ENCODE measurements around the gene TSEN2. TPM values are rescaled to one million over a fixed set of nuclear protein-coding genes. Genes with fewer than 3 reads are reported as not detected.

Gene TSEN2
- total and polyA plus RNA-seq, 2 of the 4 experiments (the other 2 are of a cell fraction) = 9.5 to 14.2 TPM

DNA sequence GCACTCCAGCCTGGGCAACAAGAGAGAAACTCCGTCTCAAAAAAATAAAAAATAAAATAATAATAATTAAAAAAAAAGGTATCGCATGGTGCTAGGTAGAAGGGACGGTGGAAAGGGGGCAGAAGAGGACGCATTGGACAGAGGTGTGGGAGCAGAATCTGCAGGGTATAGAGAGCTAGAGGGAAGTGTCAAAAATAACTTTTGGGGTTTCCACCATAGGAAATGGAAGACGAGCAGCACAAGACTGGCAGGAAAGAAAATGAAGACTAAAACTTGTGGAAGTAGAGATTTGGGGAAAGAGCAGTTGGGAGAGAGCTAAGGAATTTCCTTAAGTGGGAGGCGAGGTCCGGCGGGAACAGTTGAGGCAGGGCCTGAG lies 72.0 kb downstream of the TSEN2 start:
- no peak for ATAC-seq (ENCODE audit: low read depth)
- H3K27ac ChIP-seq (ENCODE audit: insufficient read depth, low read length) = peak overlapping the region; percentile 71
- peak overlapping the region; percentile 84 for H3K9ac ChIP-seq (ENCODE audit: low read depth, low read length)
- dilution Hi-C loops (cut with HindIII; ENCODE audit: low sequenced_read_pairs, unreplicated experiment) = no loop called here
- peak overlapping the region; percentile 85 for H3K4me3 ChIP-seq (ENCODE audit: insufficient read depth, low read depth, low read length)
- H2BK5ac ChIP-seq (ENCODE audit: low read depth, low read length, poor library complexity, severe bottlenecking) = peak overlapping the region; percentile 67
- 0 out of 3 replicates have a peak overlapping the region, but pooled peaks have one; percentile 49 for H2BK15ac ChIP-seq (ENCODE audit: low read depth, low read length)
- peak overlapping the region; percentile 80 for H4K91ac ChIP-seq (ENCODE audit: insufficient read depth, low read depth, low read length)
- no peaks in the 10 kb centered on the region for H3K27me3 ChIP-seq (ENCODE audit: control insufficient read depth, insufficient read depth, low read length)
- CTCF ChIA-PET = no interaction called here
- peak overlapping the region; percentile 73 for H3K4ac ChIP-seq (ENCODE audit: low read depth, low read length)
- H3K79me1 ChIP-seq (ENCODE audit: low read depth in 1 of 2, low read length in 2 of 2) = peaks cover 3 to 37% of the 10 kb centered on the region in 2 experiments; a peak in 2 of 4 replicates
- 0 out of 2 replicates have a peak overlapping the region, but pooled peaks have one; percentile 35 for H3K18ac ChIP-seq (ENCODE audit: low read depth, low read length)
- peaks cover 11% of the 10 kb centered on the region for H3K9me1 ChIP-seq (ENCODE audit: insufficient read depth, low read length)
- peak overlapping the region; percentile 80 for H3K14ac ChIP-seq (replicated peaks; ENCODE audit: low read depth, low read length)
- TF ChIP-seq, protein P1, sequence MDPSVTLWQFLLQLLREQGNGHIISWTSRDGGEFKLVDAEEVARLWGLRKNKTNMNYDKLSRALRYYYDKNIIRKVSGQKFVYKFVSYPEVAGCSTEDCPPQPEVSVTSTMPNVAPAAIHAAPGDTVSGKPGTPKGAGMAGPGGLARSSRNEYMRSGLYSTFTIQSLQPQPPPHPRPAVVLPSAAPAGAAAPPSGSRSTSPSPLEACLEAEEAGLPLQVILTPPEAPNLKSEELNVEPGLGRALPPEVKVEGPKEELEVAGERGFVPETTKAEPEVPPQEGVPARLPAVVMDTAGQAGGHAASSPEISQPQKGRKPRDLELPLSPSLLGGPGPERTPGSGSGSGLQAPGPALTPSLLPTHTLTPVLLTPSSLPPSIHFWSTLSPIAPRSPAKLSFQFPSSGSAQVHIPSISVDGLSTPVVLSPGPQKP (IDR thresholded peaks at IDR 0.05; ENCODE audit: borderline replicate concordance, low read depth, low read length) = no peak
- no peak for TF ChIP-seq NFE2L2 (IDR thresholded peaks at IDR 0.05; ENCODE audit: low read depth, low read length)
- no peak for TF ChIP-seq BHLHE40 (IDR thresholded peaks at IDR 0.05; ENCODE audit: low read depth, low read length)
- no peak for TF ChIP-seq USF2 (IDR thresholded peaks at IDR 0.05; ENCODE audit: low read depth, low read length)
- no peak for TF ChIP-seq POLR2A (IDR thresholded peaks at IDR 0.05; ENCODE audit: low read depth, low read length)
- no peak for TF ChIP-seq RAD21 (IDR thresholded peaks at IDR 0.05; ENCODE audit: low read length)
- TF ChIP-seq MAFK (IDR thresholded peaks at IDR 0.05; ENCODE audit: low read depth, low read length) = no peak
- no peak for TF ChIP-seq CTCF (conservative IDR thresholded peaks at IDR 0.05; ENCODE audit: low read depth, low read length)
- no peak for TF ChIP-seq MAZ (IDR thresholded peaks at IDR 0.05; ENCODE audit: borderline replicate concordance, low read depth, low read length)
- TF ChIP-seq CEBPB (IDR thresholded peaks at IDR 0.05; ENCODE audit: low read depth, low read length) = no peak
- TF ChIP-seq FOS (IDR thresholded peaks at IDR 0.05; ENCODE audit: low read depth, low read length) = no peak
- no peak for TF ChIP-seq SMC3 (IDR thresholded peaks at IDR 0.05; ENCODE audit: low read depth, low read length)
- H4K20me1 ChIP-seq (ENCODE audit: insufficient read depth, low read length) = peaks cover 41% of the 10 kb centered on the region
- peak overlapping the region; percentile 97 for H2AFZ ChIP-seq (replicated peaks; ENCODE audit: low read length, poor library complexity)
- H2BK20ac ChIP-seq (ENCODE audit: low read depth, low read length) = no peak overlapping the region
- peak overlapping the region; percentile 79 for H3K23ac ChIP-seq (ENCODE audit: low read depth, low read length)
- peak overlapping the region; percentile 89 for H4K5ac ChIP-seq (ENCODE audit: low read depth, low read length)
- no peaks in the 10 kb centered on the region for H3K36me3 ChIP-seq (ENCODE audit: control insufficient read depth, insufficient read depth, low read length)
- H3K56ac ChIP-seq (ENCODE audit: extremely low read depth, insufficient read depth, low read length) = peak overlapping the region; percentile 66; the same call in 1 of the 2 replicates
- peak overlapping the region; percentile 86 for H3K4me2 ChIP-seq (ENCODE audit: low read depth, low read length)
- H4K8ac ChIP-seq (ENCODE audit: low read depth in 2 of 2, low read length in 2 of 2) = peak overlapping the region; percentile 89 to 99
- H2BK120ac ChIP-seq (ENCODE audit: low read depth, low read length) = peak overlapping the region; percentile 69
- BruUV-seq (replicated peaks) = no TSS peak
- no peak for DNase-seq
- peak overlapping the region; percentile 62 for H2AK9ac ChIP-seq (replicated peaks; ENCODE audit: low read depth, low read length, poor library complexity)
- POLR2A ChIA-PET (ENCODE audit: unreplicated experiment) = no interaction called here
- H3K9me3 ChIP-seq (ENCODE audit: control insufficient read depth, insufficient read depth, low read length) = no peaks in the 10 kb centered on the region
- intact Hi-C loops (cut with micrococcal nuclease) = loop anchor here (2.0 to 5.0 kb wide), 3 partner anchors 49 to 364 kb away; no protein-coding TSS in a partner anchor
- in situ Hi-C loops (cut with MboI; ENCODE audit: low sequenced_read_pairs) = no loop called here
- 5% methylated on average over 4 of the region's 8 CpGs; no CpG with 5 or more reads in 1 of the 2 experiments for WGBS, 2 experiments (ENCODE audit: extremely low coverage in 2 of 2, insufficient read length in 1 of 2)
- peaks cover 5% of the 10 kb centered on the region for H3K4me1 ChIP-seq (ENCODE audit: control insufficient read depth, insufficient read depth, low read length)
- H2AK5ac ChIP-seq (ENCODE audit: low read depth, low read length) = no peak overlapping the region

Measured in IMR-90 (cell line).